Measurements from ENCODE around the gene PLSCR1.

The PLSCR1 gene

GRCh38 chr3:146540978-146541377, 3.4 kb downstream of the PLSCR1 start:
- DNase-seq (ENCODE audit: low read depth, low spot score): no peak
- TF ChIP-seq SUZ12 (IDR thresholded peaks at IDR 0.05; ENCODE audit: extremely low read depth, insufficient read depth, insufficient read length): no peak
- no peak for TF ChIP-seq YY1 (IDR thresholded peaks at IDR 0.05; ENCODE audit: insufficient read depth, insufficient read length)
- no peak for TF ChIP-seq ZNF274 (IDR thresholded peaks at IDR 0.05; ENCODE audit: low read depth, low read length)
- Histone ChIP-seq H3K4me3 (ENCODE audit: insufficient read length, low read depth) (no peak overlapping the region), H3K36me3 (ENCODE audit: insufficient read depth, insufficient read length, low read length) (peaks cover 3% of the 10 kb centered on the region), H3K4me1 (ENCODE audit: insufficient read depth, insufficient read length) (no peaks in the 10 kb centered on the region), H3K9ac (ENCODE audit: insufficient read length, low read depth) (no peak overlapping the region), H3K9me3 (ENCODE audit: insufficient read depth, low read length) (no peaks in the 10 kb centered on the region), H3K27me3 (ENCODE audit: insufficient read depth, insufficient read length) (no peaks in the 10 kb centered on the region)

GRCh38 chr3:146540236-146540635, 4.2 kb downstream of the PLSCR1 start:
- no peaks in the 10 kb centered on the region for H3K4me1 ChIP-seq (ENCODE audit: insufficient read depth, insufficient read length)
- TF ChIP-seq SUZ12 (IDR thresholded peaks at IDR 0.05; ENCODE audit: extremely low read depth, insufficient read depth, insufficient read length) (no peak), YY1 (IDR thresholded peaks at IDR 0.05; ENCODE audit: insufficient read depth, insufficient read length) (no peak), ZNF274 (IDR thresholded peaks at IDR 0.05; ENCODE audit: low read depth, low read length) (no peak)
- no peaks in the 10 kb centered on the region for H3K9me3 ChIP-seq (ENCODE audit: insufficient read depth, low read length)
- no peak overlapping the region for H3K4me3 ChIP-seq (ENCODE audit: insufficient read length, low read depth)
- H3K27me3 ChIP-seq (ENCODE audit: insufficient read depth, insufficient read length): no peaks in the 10 kb centered on the region
- H3K36me3 ChIP-seq (ENCODE audit: insufficient read depth, insufficient read length, low read length): peaks cover 3% of the 10 kb centered on the region
- no peak overlapping the region for H3K9ac ChIP-seq (ENCODE audit: insufficient read length, low read depth)
- DNase-seq (ENCODE audit: low read depth, low spot score): no peak

- Histone ChIP-seq H3K4me3 (ENCODE audit: insufficient read length, low read depth) (no peak overlapping the region), H3K27me3 (ENCODE audit: insufficient read depth, insufficient read length) (no peaks in the 10 kb centered on the region), H3K4me1 (ENCODE audit: insufficient read depth, insufficient read length) (no peaks in the 10 kb centered on the region), H3K9ac (ENCODE audit: insufficient read length, low read depth) (no peak overlapping the region), H3K36me3 (ENCODE audit: insufficient read depth, insufficient read length, low read length) (peaks cover 3% of the 10 kb centered on the region), H3K9me3 (ENCODE audit: insufficient read depth, low read length) (no peaks in the 10 kb centered on the region)
- no peak for DNase-seq (ENCODE audit: low read depth, low spot score)
- TF ChIP-seq SUZ12 (IDR thresholded peaks at IDR 0.05; ENCODE audit: extremely low read depth, insufficient read depth, insufficient read length): no peak
- no peak for TF ChIP-seq ZNF274 (IDR thresholded peaks at IDR 0.05; ENCODE audit: low read depth, low read length)
These were observed 5.1 kb downstream of the PLSCR1 start for GRCh38 chr3:146539315-146539714.

- Histone ChIP-seq H3K4me1 (ENCODE audit: insufficient read depth, insufficient read length) (no peaks in the 10 kb centered on the region), H3K36me3 (ENCODE audit: insufficient read depth, insufficient read length, low read length) (peaks cover 9% of the 10 kb centered on the region), H3K9ac (ENCODE audit: insufficient read length, low read depth) (no peak overlapping the region), H3K4me3 (ENCODE audit: insufficient read length, low read depth) (no peak overlapping the region), H3K9me3 (ENCODE audit: insufficient read depth, low read length) (no peaks in the 10 kb centered on the region), H3K27me3 (ENCODE audit: insufficient read depth, insufficient read length) (no peaks in the 10 kb centered on the region)
- no peak for TF ChIP-seq ZNF274 (IDR thresholded peaks at IDR 0.05; ENCODE audit: low read depth, low read length)
- no peak for TF ChIP-seq YY1 (IDR thresholded peaks at IDR 0.05; ENCODE audit: insufficient read depth, insufficient read length)
- no peak for TF ChIP-seq SUZ12 (IDR thresholded peaks at IDR 0.05; ENCODE audit: extremely low read depth, insufficient read depth, insufficient read length)
- no peak for DNase-seq (ENCODE audit: low read depth, low spot score)
These were observed 6.8 kb downstream of the PLSCR1 start for GRCh38 chr3:146537603-146538002.

- peaks cover 14% of the 10 kb centered on the region for H3K36me3 ChIP-seq (ENCODE audit: insufficient read depth, insufficient read length, low read length)
- no peaks in the 10 kb centered on the region for H3K9me3 ChIP-seq (ENCODE audit: insufficient read depth, low read length)
- no peak overlapping the region for H3K4me3 ChIP-seq (ENCODE audit: insufficient read length, low read depth)
- no peak overlapping the region for H3K9ac ChIP-seq (ENCODE audit: insufficient read length, low read depth)
- H3K27me3 ChIP-seq (ENCODE audit: insufficient read depth, insufficient read length): no peaks in the 10 kb centered on the region
- H3K4me1 ChIP-seq (ENCODE audit: insufficient read depth, insufficient read length): no peaks in the 10 kb centered on the region
- TF ChIP-seq ZNF274 (IDR thresholded peaks at IDR 0.05; ENCODE audit: low read depth, low read length) (no peak), YY1 (IDR thresholded peaks at IDR 0.05; ENCODE audit: insufficient read depth, insufficient read length) (no peak), SUZ12 (IDR thresholded peaks at IDR 0.05; ENCODE audit: extremely low read depth, insufficient read depth, insufficient read length) (no peak)
- no peak for DNase-seq (ENCODE audit: low read depth, low spot score)
These were observed 7.7 kb downstream of the PLSCR1 start for GRCh38 chr3:146536681-146537080.

GRCh38 chr3:146532406-146532805, 12.0 kb downstream of the PLSCR1 start:
- no peak for DNase-seq (ENCODE audit: low read depth, low spot score)
- Histone ChIP-seq H3K9me3 (ENCODE audit: insufficient read depth, low read length) (no peaks in the 10 kb centered on the region), H3K4me1 (ENCODE audit: insufficient read depth, insufficient read length) (no peaks in the 10 kb centered on the region), H3K9ac (ENCODE audit: insufficient read length, low read depth) (no peak overlapping the region), H3K4me3 (ENCODE audit: insufficient read length, low read depth) (no peak overlapping the region), H3K36me3 (ENCODE audit: insufficient read depth, insufficient read length, low read length) (peaks cover 33% of the 10 kb centered on the region), H3K27me3 (ENCODE audit: insufficient read depth, insufficient read length) (no peaks in the 10 kb centered on the region)
- no peak for TF ChIP-seq YY1 (IDR thresholded peaks at IDR 0.05; ENCODE audit: insufficient read depth, insufficient read length)
- no peak for TF ChIP-seq SUZ12 (IDR thresholded peaks at IDR 0.05; ENCODE audit: extremely low read depth, insufficient read depth, insufficient read length)
- no peak for TF ChIP-seq ZNF274 (IDR thresholded peaks at IDR 0.05; ENCODE audit: low read depth, low read length)

- no peak for DNase-seq (ENCODE audit: low read depth, low spot score)
- H3K4me1 ChIP-seq (ENCODE audit: insufficient read depth, insufficient read length): no peaks in the 10 kb centered on the region
- H3K4me3 ChIP-seq (ENCODE audit: insufficient read length, low read depth): no peak overlapping the region
- H3K36me3 ChIP-seq (ENCODE audit: insufficient read depth, insufficient read length, low read length): peaks cover 33% of the 10 kb centered on the region
- no peaks in the 10 kb centered on the region for H3K9me3 ChIP-seq (ENCODE audit: insufficient read depth, low read length)
- H3K27me3 ChIP-seq (ENCODE audit: insufficient read depth, insufficient read length): no peaks in the 10 kb centered on the region
- H3K9ac ChIP-seq (ENCODE audit: insufficient read length, low read depth): no peak overlapping the region
- TF ChIP-seq SUZ12 (IDR thresholded peaks at IDR 0.05; ENCODE audit: extremely low read depth, insufficient read depth, insufficient read length) (no peak), YY1 (IDR thresholded peaks at IDR 0.05; ENCODE audit: insufficient read depth, insufficient read length) (no peak), ZNF274 (IDR thresholded peaks at IDR 0.05; ENCODE audit: low read depth, low read length) (no peak)
These were observed 13.8 kb downstream of the PLSCR1 start for GRCh38 chr3:146530609-146531008.

GRCh38 chr3:146529021-146529420, 15.4 kb downstream of the PLSCR1 start:
- no peaks in the 10 kb centered on the region for H3K27me3 ChIP-seq (ENCODE audit: insufficient read depth, insufficient read length)
- H3K9me3 ChIP-seq (ENCODE audit: insufficient read depth, low read length): no peaks in the 10 kb centered on the region
- TF ChIP-seq SUZ12 (IDR thresholded peaks at IDR 0.05; ENCODE audit: extremely low read depth, insufficient read depth, insufficient read length): no peak
- TF ChIP-seq YY1 (IDR thresholded peaks at IDR 0.05; ENCODE audit: insufficient read depth, insufficient read length): no peak
- no peak for TF ChIP-seq ZNF274 (IDR thresholded peaks at IDR 0.05; ENCODE audit: low read depth, low read length)
- no peak overlapping the region for H3K9ac ChIP-seq (ENCODE audit: insufficient read length, low read depth)
- no peaks in the 10 kb centered on the region for H3K4me1 ChIP-seq (ENCODE audit: insufficient read depth, insufficient read length)
- peaks cover 33% of the 10 kb centered on the region for H3K36me3 ChIP-seq (ENCODE audit: insufficient read depth, insufficient read length, low read length)
- DNase-seq (ENCODE audit: low read depth, low spot score): no peak
- H3K4me3 ChIP-seq (ENCODE audit: insufficient read length, low read depth): no peak overlapping the region

Data from NT2/D1 (cell line).